NCI-H128 (cell line): ENCODE results near the gene GULP1.
"Not testable (repeated sequence)": the region's sequence is repeated elsewhere in the genome, so short reads cannot be mapped to it uniquely, and the experiment has no call there.

Experiments used
- DNase-seq: peaks from one replicate; lab custom pipeline; 2025; ENCODE audit not compliant: unreplicated experiment; lab: John Stamatoyannopoulos, UW

The GULP1 gene

DNA sequence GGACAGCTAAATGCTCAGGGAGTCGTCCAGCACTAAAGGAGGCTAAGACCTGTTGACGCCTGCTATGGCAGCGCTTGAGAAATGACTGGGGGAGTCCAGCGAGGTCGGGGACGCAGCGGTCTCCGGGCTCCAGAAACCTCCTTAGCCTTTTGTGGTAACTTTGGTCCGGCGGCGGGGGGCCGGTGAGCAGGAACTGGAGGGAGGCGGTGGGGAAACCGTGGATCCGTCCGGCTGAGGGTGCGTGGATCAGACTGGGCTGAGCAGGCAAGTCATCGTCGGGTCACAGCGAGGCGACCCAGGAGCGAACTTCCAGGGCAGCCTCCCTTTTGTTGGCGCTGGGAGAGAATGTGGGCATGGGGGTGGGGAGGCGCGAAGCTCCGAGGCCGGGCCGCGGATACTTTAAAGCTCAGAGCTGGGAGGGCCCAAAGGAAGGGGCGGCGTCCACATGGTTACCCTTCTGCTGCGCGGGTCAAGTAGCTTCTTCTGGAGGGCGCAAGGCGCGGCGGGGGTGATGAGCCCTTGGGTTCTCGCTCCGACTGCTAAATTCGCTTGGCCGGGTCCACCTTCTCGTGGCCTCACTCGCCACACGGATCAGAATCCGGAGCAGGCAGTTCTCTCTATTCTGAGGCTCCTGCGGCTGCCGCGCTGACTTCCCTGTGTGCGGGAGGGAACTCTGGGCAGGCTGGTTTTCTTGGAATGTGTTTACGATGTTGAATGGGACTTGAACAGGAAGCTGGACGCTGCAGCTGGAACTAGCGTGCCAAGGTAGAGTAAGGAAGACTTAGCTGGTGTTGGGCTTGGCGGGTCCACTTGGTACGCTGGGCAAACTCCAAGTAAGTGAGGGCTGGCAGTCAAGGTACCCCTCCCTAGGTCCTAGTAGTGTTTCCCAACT is 920 bp downstream of the GULP1 start:
- no peak for DNase-seq

DNA sequence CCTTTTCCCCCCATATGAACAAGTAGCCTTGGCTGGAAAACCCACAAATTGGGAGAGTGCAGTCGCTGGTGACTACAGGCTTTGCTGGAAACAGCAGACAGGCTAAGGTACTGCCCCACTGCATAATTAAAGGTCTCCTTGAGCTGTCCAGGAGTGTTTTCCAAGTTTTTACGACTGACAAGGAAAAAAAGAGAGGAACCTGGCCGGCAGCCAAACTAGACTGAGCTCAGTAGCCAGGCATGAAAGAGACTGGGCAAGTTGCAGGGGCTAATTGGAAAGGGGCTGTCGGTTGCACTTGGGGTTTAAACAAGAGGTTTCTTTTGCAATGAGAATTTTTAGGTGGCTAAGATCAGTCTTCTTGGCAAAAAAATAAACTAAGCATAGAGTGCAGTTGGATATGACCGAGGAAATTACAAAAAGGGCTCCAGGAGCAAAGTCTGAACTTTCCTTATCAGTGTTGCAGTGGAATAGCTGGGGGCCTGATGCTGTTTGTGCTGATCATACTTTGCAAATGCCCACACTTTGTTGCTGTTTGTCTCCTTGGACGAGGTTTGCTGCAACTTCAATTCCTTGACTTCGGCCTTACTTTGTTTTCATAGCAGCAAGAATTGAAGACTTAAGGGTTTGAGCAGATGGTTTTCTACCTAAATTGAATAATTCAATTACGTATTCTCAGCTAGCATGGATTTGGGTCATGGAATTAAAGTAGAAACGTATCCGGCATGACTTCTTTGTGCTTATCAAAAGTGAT is 2.1 kb downstream of the GULP1 start:
- DNase-seq = no peak

DNA sequence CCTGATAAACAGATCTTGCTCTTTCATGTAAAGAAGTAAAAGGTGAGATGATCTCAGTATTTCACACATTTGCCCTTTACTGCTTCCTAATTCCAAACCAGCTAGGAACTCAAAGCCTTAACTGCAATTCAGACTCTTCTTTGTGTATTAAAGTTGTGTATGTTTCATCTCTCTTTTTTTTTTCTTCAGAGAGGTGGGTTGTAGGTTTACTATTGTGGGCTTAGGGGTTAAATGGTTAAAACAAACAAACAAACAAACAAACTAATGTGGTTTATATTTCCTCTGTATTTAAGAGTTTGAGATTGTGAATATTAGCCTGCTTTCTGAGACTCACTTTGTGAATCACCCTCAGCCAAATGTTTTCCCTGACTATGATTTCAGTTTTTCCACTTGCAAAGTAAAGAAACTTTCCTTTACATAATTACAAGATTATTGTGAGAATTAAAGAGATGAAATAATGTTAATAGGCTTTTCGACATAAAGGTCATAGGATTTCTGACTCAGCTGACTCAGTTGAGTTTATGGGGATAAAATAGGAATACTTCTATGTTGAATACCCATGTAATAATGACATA is 2.8 kb downstream of the GULP1 start:
- no peak for DNase-seq

DNA sequence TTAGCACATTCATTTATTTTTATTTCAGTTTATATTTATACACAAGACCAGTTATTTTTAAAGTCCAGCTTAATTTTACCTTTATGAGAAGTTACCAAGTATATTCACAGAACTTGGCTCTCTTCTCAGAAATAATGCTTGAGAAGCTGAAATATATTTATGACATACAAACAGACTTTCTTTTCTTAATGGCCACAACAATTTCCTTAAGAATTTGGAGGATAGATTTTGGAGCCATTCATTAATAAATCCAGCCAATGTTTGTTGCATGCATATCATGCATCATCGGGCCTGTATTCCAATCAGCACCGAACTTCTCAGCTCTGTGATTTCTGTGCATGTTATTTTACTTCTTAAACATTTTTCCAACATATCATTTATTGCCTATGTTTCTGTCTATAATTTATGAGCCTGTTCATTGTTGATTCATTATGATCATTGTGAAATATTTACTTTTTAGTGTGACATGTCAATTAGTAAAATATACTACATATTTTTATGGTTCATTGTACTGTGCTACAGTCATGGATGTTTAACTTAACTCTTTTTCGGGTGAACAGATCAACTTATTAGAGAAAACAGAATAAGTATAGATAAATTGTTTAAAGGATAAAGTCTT is 3.5 kb downstream of the GULP1 start:
- no peak for DNase-seq

DNA sequence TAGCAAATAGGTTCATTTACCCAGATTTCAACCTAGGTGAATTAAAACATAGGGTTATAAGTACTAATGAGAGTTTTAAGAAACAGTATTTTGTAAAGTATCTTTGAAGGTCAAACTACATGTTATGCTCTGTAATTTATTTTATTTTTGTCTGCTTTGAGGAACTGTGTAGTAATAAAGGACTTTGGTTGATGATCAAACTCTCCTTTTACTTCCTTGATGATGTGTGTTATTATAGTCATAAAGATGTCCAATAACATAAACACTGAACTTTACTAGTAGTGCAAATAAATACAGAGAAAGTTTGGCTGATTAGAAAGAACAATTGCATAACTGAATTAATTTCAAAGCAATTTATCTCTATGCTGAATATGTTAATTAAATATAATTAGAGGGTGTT is 6.3 kb downstream of the GULP1 start:
- DNase-seq = no peak

DNA sequence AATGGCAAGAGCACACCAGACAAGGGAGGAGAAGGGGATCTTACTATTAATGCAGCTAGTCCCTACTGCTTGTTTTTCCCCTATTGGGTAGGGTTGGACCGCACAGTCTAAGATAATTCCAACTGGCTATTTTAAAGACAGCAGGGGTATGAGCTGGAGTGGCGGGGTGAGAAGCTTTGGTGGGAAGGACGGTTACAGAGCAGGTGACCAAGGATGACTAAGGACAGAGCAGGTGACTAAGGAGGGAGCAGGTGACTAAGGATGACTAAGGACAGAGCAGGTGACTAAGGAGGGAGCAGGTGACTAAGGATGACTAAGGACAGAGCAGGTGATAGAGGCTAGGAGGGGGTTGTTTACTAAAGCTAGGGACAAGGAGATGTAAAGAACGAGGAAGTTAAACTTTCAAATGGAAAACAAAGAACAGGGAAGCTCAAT is 7.3 kb downstream of the GULP1 start:
- DNase-seq = not testable (repeated sequence)

DNA sequence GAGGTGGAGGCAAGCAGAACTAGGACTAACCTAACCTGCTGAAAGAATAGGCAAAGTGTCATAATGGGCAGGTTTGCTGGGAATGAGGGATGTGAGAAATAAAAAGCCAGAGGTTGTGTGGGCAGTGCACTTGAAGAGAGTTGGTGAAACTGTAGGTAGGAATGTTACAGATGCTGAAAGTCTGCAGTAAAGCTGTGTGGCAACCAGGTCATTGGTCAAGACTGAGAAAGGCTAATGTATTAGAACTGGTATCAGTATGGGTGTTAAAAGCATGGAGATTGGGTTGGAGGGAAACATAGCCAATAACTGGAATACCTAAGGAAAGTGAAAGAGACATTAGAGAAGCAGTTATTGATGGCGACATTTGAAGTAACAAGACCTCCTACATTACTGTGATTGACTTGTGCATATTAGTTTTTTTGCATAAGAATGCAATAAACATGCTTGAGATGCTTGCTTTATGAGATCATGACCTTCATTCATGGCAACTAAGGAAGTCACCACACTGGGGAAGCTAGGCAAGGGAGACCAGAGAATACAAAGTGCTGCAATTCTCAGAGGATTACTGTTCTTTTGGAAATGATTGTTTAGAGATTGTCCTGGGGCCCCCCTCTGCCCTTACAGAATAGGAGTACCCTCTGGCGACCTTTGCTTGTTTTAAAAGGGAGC is 11.8 kb downstream of the GULP1 start:
- no peak for DNase-seq

DNA sequence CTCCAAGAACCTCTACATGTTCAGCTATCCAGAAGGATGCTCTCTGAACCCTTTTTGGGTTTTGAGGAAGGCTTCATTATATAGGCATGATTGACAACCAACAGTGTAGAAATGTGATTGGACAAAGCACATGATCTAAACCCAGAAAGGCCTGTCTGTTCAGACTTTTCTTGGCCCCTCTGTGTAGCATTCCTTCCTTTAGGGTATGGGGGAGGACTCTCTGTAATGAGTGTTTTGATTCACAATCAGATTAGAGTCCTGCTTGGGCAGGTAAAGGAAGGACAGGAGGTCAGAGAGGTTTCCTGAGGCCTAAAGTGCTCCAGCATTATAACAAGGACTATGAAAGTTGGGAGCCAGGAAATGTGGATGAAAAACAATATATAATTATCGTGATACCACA is 13.6 kb downstream of the GULP1 start:
- no peak for DNase-seq

DNA sequence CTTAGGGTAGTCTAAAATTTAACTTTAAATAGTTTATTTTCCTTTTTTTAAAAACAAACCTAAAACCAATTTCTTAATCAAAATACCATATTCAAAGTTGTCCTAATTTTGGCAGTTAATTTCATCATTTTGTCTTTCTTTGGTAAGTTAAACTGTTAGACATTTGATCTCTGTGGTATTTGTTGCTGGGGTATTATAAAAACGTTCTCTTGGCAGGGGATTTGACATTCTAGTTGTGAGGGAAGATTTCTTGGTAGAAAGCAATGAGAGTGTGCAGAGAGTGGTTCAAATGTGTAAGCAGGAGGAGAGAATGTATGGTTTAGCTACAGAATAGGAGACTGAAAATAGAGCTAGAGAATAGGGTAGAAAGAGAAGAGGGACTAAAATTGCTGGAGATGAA is 14.6 kb downstream of the GULP1 start:
- DNase-seq = no peak

DNA sequence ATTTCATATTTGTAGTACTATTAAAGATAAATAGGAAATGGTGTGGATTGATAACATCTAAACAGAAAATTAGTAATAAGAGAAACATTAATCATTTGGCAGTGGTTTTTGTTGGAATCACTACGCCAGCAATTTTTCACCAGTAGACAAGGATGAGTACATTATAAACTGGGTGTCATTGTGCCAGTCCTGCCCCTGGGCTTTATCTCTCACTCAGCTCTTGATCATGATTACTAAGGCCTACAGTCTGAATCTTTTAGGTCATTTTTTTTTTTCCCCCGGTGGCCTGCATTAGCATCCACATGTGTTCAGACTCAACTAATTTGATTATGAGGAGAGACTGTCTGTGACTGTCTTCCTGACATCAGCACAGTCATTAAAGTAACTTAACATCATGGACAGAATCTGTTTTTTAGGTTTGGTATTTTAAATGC is 16.2 kb downstream of the GULP1 start:
- no peak for DNase-seq

DNA sequence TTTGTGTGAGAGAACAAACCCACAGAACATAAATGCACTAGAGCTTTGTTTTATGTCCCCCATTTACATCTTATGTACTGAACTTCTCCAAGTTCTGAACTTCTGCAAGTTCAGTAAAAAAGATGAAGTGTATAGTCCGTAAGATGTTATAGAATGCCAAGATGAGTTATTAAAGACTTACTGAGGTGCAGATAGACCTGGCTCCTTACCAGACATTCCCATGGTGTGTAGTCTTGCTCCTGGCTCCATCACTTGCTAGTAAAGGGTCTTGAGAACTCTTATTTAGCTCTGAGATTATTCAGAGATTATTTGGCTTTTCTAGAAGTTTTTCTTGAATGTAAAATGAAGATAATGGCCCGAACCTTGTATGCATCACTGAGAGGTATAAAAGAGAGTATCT is 16.8 kb downstream of the GULP1 start:
- DNase-seq = no peak

DNA sequence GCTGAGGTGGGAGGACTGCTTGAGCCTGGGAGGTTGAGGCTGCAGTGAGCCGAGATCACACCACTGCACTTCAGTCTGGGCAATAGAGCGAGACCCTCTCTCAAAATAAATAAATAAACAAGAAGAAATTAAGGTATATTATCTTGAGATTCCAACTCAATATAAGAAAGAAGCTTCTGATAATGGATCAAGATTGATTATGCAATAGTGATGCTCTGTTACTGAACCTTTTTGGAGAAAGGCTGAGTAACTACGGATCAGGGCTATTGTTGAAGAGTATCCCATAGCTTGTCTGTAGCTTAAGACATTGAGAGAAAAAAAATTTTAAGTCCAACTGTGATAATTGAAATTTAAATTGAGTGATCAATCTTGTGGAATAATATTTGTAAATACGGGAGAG is 17.7 kb downstream of the GULP1 start:
- DNase-seq = no peak

DNA sequence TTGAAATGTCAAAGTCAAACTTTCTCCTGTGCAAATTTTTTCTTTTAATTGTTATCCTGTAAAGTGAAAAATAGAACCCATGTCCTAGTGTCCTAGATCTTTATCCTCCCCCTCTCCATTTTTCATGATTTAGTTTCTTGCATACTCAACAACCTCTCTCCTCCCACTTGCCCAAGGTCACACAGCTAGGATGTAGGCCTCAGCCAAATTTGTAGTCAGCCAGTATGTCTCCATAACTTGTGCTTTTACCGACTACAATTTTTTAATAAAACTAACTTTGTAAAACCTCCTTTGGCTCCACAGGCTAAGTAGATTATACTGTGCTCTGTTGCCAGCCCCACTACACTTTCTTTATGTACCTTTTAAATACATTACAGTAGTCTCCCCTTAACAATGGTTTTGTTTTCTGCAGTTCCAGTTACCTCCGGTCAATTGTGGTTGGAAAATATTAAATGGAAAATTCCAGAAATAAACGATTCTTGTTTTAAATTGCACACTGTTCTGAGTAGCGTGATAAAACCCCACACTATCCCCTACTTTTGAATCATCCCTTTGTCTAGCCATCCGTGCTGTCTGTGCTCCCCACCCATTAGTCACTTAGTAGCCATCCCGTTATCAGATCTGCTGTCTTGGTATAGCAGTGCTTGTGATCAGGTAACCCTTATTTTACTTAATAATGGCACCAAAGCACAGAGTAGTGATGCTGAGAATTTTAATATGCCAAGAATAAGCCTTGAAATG is 22.8 kb downstream of the GULP1 start:
- DNase-seq = no peak

DNA sequence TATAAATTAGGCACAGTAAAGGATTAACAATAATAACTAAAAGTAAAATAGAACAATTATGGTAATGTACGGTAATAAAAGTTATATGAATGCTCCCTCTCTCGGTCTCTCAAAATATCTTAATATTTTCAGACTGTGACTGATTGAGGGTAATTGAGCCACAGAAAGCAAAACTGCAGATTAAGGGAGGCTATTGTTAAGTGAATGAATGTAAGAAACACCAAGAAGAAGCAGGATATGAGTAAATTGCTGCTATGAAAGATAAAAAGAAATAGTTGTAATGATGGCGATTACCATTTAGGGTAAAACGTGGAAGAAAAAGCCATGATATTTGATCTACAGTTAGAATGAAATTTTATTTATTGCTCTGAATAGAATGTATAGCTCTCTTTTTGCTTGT is 24.1 kb downstream of the GULP1 start:
- no peak for DNase-seq

DNA sequence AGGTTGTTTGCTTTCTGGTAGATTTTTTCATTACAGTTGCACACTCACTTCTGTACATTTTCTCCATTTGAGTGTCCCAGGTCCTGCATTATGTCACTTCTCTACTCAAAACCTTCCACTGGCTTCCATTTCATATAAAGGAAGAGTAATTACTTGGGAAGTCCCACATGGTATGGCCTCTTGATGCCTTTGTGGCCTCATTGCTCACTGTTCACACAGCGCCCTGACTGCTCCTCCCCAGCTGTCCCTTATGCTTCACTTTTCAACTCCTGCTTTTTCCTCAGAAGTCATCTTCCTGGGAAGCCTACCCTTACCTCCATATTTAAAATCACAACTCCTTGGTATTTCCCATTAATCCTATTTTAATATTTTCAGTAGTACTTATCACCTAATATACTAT is 24.7 kb downstream of the GULP1 start:
- DNase-seq = no peak

DNA sequence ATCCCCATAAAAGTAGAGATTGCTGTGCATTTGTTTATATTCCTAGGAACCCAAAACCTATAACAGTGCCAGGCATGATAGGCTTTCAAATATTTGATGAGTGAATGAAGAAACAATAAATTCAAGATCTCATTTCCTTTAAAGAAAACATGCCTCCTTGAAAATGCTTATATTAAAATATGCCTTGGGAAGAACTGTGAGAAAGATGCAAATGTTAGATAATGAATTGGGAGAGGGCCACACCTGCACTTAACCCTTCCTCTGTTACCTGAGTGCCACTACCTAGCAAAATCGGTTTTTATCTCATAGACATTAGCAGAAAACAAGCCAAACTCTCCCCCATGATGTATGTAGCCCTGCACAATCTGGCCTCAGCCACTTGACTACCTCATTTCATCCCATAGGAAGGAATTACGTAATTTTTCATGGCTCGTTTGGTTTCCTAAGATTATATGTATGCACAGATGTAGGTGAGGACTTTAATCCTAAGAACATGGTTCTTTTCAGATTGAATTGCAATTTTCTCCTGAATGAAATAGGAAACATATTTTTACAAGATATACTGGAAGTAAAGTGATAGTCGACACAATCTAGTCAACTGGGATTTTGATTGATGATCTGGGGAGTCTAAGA is 25.2 kb downstream of the GULP1 start:
- DNase-seq = no peak

DNA sequence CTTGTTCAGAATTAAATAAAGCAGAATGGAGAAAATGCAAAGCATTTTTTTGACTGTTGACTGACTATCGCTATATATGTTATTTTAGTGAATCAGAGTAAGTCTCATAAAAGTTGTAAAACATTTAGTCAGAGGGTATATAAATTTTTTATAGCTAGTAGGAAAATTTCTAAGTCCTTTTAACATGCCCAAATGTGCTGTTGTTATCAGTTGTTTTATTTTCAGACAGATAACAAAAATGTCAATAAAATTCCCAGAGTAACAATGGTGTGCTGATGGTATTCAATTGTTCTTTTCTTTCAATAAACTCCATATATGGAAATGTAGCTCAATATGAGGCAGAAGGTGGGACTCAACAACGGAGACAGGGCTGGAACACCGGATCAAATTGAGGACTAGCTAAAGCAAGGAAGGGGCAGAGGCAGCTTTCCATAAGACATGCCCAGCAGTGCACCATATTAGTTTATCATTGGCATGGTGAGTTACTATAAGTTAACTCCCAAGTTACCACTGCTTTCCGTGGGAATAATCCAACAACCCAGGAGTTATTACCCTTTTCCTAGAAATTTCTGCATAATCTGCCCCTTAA is 26.6 kb downstream of the GULP1 start:
- no peak for DNase-seq

DNA sequence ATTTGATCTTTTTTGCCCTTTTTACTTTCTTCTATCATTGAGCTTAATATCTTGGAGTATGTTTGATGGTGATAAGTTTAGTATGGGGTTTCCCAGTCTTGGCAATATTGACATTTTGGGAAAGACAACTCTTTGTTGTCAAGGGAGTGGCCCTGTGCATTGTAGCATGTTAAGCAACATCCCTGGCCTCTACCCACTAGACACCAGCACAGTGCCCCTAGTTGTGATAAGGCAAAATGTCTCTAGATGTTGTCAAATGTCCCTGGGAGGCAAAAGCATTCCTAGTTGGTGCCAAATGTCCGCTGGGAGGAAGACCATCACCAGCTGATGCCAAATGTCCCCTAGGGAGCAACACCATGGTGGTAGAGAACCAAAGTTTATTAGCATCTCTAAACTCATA is 28.2 kb downstream of the GULP1 start:
- no peak for DNase-seq

DNA sequence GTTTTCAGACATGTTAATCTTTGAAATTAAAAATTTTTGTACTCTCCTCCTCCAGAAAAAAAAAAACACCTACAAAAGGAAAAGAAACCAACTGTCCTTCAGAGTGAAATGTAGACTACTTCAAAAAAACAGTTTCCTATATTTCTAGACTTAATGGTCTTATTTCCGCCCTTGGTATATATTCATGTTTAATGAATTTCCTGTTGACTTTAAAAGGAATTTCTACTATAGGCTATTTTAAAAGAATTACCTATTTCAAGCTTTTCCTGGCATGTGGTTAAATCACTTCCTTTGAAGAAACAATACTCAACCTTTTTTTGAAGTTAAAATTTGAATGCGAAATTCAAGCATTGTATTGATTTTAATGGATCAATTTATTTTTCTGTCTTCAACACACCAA is 29.2 kb downstream of the GULP1 start:
- DNase-seq = no peak
